GM23338 (cell line): ENCODE results near the gene SLFN5. TPM values are rescaled to one million over a fixed set of nuclear protein-coding genes. Genes with fewer than 3 reads are reported as not detected.

Experiments used
- ATAC-seq: fragments of 200-7000 bp; cut with Tn5 transposase; 3 replicates; pipeline ENCODE4 v1.9.1; 2020
- DNase-seq: peaks from one replicate; pipeline ENCODE4 v3.0.0-alpha.2; 2015; ENCODE audit warnings: low spot score
- H2AFZ ChIP-seq: fragments of 200-600 bp; sonication (generic); 2 replicates; pipeline ENCODE4 v1.8.0; 2016; ENCODE audit warnings: antibody characterized with exemption, mild to moderate bottlenecking, moderate library complexity
- H3F3A ChIP-seq: fragments of 200-600 bp; sonication (generic); replicated peaks from 2 replicates; pipeline ENCODE4 v1.8.0; 2017; ENCODE audit warnings: antibody characterized with exemption, mixed run types, low read depth
- H3K27ac ChIP-seq: fragments of 200-600 bp; sonication (generic); 2 replicates; pipeline ENCODE4 v1.6.1; 2016; ENCODE audit warnings: low read depth
- H3K27me3 ChIP-seq: fragments of 200-600 bp; sonication (generic); 2 replicates; pipeline ENCODE4 v1.8.0; 2016; ENCODE audit warnings: mild to moderate bottlenecking, mixed run types, moderate library complexity; ENCODE audit not compliant: insufficient read depth
- H3K36me3 ChIP-seq: fragments of 200-600 bp; sonication (generic); 2 replicates; pipeline ENCODE4 v1.8.0; 2016; ENCODE audit warnings: mild to moderate bottlenecking; ENCODE audit not compliant: insufficient read depth
- H3K4me1 ChIP-seq: fragments of 200-600 bp; sonication (generic); 2 replicates; pipeline ENCODE4 v1.8.0; 2016; ENCODE audit warnings: mild to moderate bottlenecking, moderate library complexity; ENCODE audit not compliant: insufficient read depth
- H3K4me2 ChIP-seq: fragments of 200-600 bp; sonication (generic); 2 replicates; pipeline ENCODE4 v1.7.1; 2017; ENCODE audit warnings: mixed run types
- H3K4me3 ChIP-seq: fragments of 200-600 bp; sonication (generic); 2 replicates; pipeline ENCODE4 v1.6.1; 2016; ENCODE audit warnings: mixed run types
- H3K79me2 ChIP-seq: fragments of 200-600 bp; sonication (generic); replicated peaks from 2 replicates; pipeline ENCODE4 v1.8.0; 2017; ENCODE audit warnings: mild to moderate bottlenecking; ENCODE audit not compliant: insufficient read depth
- H3K9me2 ChIP-seq: fragments of 200-600 bp; sonication (generic); 2 replicates; pipeline ENCODE4 v1.8.0; 2017; ENCODE audit not compliant: insufficient read depth
- H4K20me1 ChIP-seq: fragments of 200-600 bp; sonication (generic); replicated peaks from 2 replicates; pipeline ENCODE4 v1.8.0; 2017; ENCODE audit warnings: mild to moderate bottlenecking; ENCODE audit not compliant: insufficient read depth
- H3K27ac Mint-ChIP-seq: 2 replicates; pipeline ENCODE4 v1.8.0; 2020; ENCODE audit warnings: inconsistent platforms, mild to moderate bottlenecking, moderate library complexity, mixed read lengths
- H3K27me3 Mint-ChIP-seq: 3 replicates; pipeline ENCODE4 v1.8.0; 2022; ENCODE audit warnings: low read depth, mild to moderate bottlenecking, moderate library complexity, mixed read lengths, inconsistent platforms; ENCODE audit not compliant: insufficient read depth, poor library complexity
- H3K36me3 Mint-ChIP-seq: 3 replicates; pipeline ENCODE4 v1.8.0; 2021; ENCODE audit warnings: low read depth, mild to moderate bottlenecking, inconsistent platforms, moderate library complexity, mixed read lengths
- H3K4me1 Mint-ChIP-seq: 3 replicates; pipeline ENCODE4 v1.8.0; 2020; ENCODE audit warnings: mild to moderate bottlenecking, inconsistent platforms, mixed read lengths
- H3K4me3 Mint-ChIP-seq: 3 replicates; pipeline ENCODE4 v1.8.0; 2021; ENCODE audit warnings: moderate library complexity, mild to moderate bottlenecking, inconsistent platforms, mixed read lengths
- H3K9me3 Mint-ChIP-seq: 3 replicates; pipeline ENCODE4 v1.8.0; 2020; ENCODE audit warnings: moderate library complexity, mild to moderate bottlenecking, inconsistent platforms, mixed read lengths
- CREB1 ChIP-seq: fragments of 250-450 bp; sonication (Bioruptor Pico); IDR thresholded peaks from 2 replicates; pipeline ENCODE4 v1.5.0; 2020; ENCODE audit warnings: low read depth, mild to moderate bottlenecking, moderate library complexity
- CTCF ChIP-seq, 2 experiments: fragments of 200-600 bp in 1 of 2; sonication (generic) in 1 of 2; conservative IDR thresholded peaks; 2 replicates each; pipeline versions ENCODE4 v1.5.1 to v1.6.1; 2016 to 2017; ENCODE audit warnings: antibody characterized with exemption in 2 of 2, low read depth in 2 of 2, mild to moderate bottlenecking in 2 of 2, moderate library complexity in 1 of 2
- EZH2 ChIP-seq: fragments of 200-600 bp; sonication (generic); IDR thresholded peaks from one replicate; pipeline ENCODE4 v1.8.0; 2017; ENCODE audit warnings: antibody characterized with exemption, mild to moderate bottlenecking, low read depth; ENCODE audit not compliant: unreplicated experiment
- EZH2phosphoT487 ChIP-seq: fragments of 200-600 bp; sonication (generic); IDR thresholded peaks from one replicate; pipeline ENCODE4 v1.8.1; 2018; ENCODE audit warnings: antibody characterized with exemption; ENCODE audit not compliant: unreplicated experiment
- JUNB ChIP-seq: IDR thresholded peaks from one replicate; pipeline ENCODE4 v1.6.1; 2016; ENCODE audit warnings: antibody characterized with exemption; ENCODE audit not compliant: unreplicated experiment
- NANOG ChIP-seq: IDR thresholded peaks from 2 replicates; pipeline ENCODE4 v1.6.1; 2016; ENCODE audit warnings: antibody characterized with exemption, borderline replicate concordance
- POLR2AphosphoS5 ChIP-seq: IDR thresholded peaks from 2 replicates; pipeline ENCODE4 v1.6.1; 2016; ENCODE audit warnings: antibody characterized with exemption, low read depth
- STAT1 ChIP-seq: IDR thresholded peaks from one replicate; pipeline ENCODE4 v1.6.1; 2016; ENCODE audit warnings: antibody characterized with exemption; ENCODE audit not compliant: unreplicated experiment
- ZNF114 ChIP-seq: fragments of 250-450 bp; sonication (Bioruptor Pico); IDR thresholded peaks from 2 replicates; pipeline ENCODE4 v1.5.0; 2020; ENCODE audit warnings: mild to moderate bottlenecking, moderate library complexity
- ZNF331 ChIP-seq: fragments of 250-450 bp; sonication (Bioruptor Pico); IDR thresholded peaks from 2 replicates; pipeline ENCODE4 v1.5.0; 2020; ENCODE audit warnings: low read depth, mild to moderate bottlenecking, moderate library complexity
- ZNF462 ChIP-seq: fragments of 250-450 bp; sonication (Bioruptor Pico); IDR thresholded peaks from 2 replicates; pipeline ENCODE4 v1.5.0; 2020; ENCODE audit warnings: mild to moderate bottlenecking, moderate library complexity
- polyA plus RNA-seq: library from polyadenylated mRNA; unstranded; fragments of >200 nt; fragmentation: Nextera tagmentation; extraction: Ambion mirVana; gene quantifications from 2 replicates; pipeline ENCODE4 v1.2.1, GENCODE V29; 2016
- total RNA-seq: library from RNA; depleted of rRNA; stranded (reverse); fragments of >200 nt; shearing (Covaris generic); gene quantifications from 2 replicates; pipeline ENCODE4 v1.2.3, GENCODE V29; 2014
- TF ChIP-seq, protein P1 (sequence below): IDR thresholded peaks from 2 replicates; pipeline ENCODE4 v1.6.1; 2016; ENCODE audit warnings: antibody characterized with exemption
- TF ChIP-seq, protein P2 (sequence below): IDR thresholded peaks from one replicate; pipeline ENCODE4 v1.6.1; 2018; ENCODE audit warnings: antibody characterized with exemption; ENCODE audit not compliant: unreplicated experiment

The SLFN5 gene
- total and polyA plus RNA-seq, 2 experiments from 2014 or later = 1.4 to 6.4 TPM

- no peak for TF ChIP-seq CTCF (conservative IDR thresholded peaks at IDR 0.05; ENCODE audit: low read depth in 2 of 2)
Observed at GRCh38 chr17:35295686-35296085, 52.8 kb downstream of the SLFN5 start (continued).

DNA sequence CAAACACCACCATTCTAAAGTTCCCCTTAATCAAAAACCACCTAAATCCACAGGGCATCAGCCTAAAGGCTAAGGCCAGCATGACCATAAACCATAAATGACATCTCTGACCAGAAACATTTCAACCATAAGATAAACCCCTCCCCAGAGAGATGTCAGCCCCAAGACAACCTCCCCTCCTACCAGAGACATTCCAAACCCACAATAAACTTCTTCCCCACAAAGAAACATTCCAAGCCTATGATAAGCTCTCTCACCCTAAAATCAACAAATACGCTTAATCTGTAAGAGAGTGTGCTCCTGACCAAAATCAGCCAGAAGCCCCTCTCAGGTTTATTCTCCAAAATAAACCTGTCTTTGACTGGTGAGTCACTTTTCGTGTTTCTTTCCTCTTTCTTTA lies 54.8 kb downstream of the SLFN5 start:
- Histone ChIP-seq H3K9me2 (no peaks in the 10 kb centered on the region), H3K4me2 (no peak overlapping the region), H3F3A (no peaks in the 10 kb centered on the region), H3K27ac (no peak overlapping the region), H4K20me1 (no peaks in the 10 kb centered on the region), H3K4me1 (no peaks in the 10 kb centered on the region), H2AFZ (no peak overlapping the region), H3K36me3 (no peaks in the 10 kb centered on the region), H3K27me3 (peaks cover 5% of the 10 kb centered on the region; the same call in 1 of the 2 replicates), H3K4me3 (no peak overlapping the region), H3K79me2 (no peaks in the 10 kb centered on the region)
- ATAC-seq (no peak), DNase-seq (no peak)
- Mint-ChIP-seq H3K36me3 (peaks cover 41% of the 10 kb centered on the region), H3K4me3 (no peak overlapping the region), H3K4me1 (no peaks in the 10 kb centered on the region), H3K27ac (no peak overlapping the region), H3K9me3 (peaks cover 67% of the 10 kb centered on the region), H3K27me3 (peaks cover 8% of the 10 kb centered on the region)
- no peak for TF ChIP-seq NANOG
- no peak for TF ChIP-seq STAT1
- TF ChIP-seq ZNF114 (CRISPR knock-in tag) = no peak
- TF ChIP-seq CREB1 = no peak
- TF ChIP-seq, protein P1, sequence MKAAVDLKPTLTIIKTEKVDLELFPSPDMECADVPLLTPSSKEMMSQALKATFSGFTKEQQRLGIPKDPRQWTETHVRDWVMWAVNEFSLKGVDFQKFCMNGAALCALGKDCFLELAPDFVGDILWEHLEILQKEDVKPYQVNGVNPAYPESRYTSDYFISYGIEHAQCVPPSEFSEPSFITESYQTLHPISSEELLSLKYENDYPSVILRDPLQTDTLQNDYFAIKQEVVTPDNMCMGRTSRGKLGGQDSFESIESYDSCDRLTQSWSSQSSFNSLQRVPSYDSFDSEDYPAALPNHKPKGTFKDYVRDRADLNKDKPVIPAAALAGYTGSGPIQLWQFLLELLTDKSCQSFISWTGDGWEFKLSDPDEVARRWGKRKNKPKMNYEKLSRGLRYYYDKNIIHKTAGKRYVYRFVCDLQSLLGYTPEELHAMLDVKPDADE = no peak
- TF ChIP-seq ZNF462 (CRISPR knock-in tag) = no peak
- no peak for TF ChIP-seq POLR2AphosphoS5
- TF ChIP-seq ZNF331 (CRISPR knock-in tag) = no peak
- no peak for TF ChIP-seq EZH2
- TF ChIP-seq JUNB = no peak
- no peak for TF ChIP-seq EZH2phosphoT487
- TF ChIP-seq, protein P2, sequence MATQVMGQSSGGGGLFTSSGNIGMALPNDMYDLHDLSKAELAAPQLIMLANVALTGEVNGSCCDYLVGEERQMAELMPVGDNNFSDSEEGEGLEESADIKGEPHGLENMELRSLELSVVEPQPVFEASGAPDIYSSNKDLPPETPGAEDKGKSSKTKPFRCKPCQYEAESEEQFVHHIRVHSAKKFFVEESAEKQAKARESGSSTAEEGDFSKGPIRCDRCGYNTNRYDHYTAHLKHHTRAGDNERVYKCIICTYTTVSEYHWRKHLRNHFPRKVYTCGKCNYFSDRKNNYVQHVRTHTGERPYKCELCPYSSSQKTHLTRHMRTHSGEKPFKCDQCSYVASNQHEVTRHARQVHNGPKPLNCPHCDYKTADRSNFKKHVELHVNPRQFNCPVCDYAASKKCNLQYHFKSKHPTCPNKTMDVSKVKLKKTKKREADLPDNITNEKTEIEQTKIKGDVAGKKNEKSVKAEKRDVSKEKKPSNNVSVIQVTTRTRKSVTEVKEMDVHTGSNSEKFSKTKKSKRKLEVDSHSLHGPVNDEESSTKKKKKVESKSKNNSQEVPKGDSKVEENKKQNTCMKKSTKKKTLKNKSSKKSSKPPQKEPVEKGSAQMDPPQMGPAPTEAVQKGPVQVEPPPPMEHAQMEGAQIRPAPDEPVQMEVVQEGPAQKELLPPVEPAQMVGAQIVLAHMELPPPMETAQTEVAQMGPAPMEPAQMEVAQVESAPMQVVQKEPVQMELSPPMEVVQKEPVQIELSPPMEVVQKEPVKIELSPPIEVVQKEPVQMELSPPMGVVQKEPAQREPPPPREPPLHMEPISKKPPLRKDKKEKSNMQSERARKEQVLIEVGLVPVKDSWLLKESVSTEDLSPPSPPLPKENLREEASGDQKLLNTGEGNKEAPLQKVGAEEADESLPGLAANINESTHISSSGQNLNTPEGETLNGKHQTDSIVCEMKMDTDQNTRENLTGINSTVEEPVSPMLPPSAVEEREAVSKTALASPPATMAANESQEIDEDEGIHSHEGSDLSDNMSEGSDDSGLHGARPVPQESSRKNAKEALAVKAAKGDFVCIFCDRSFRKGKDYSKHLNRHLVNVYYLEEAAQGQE = no peak
